OCI-LY3 (cell line): Measurements from ENCODE around the gene PCDHB13.

Experiments used
- CTCF ChIP-seq: fragments of 200-600, 300-600 bp; sonication (generic); IDR thresholded peaks from 2 replicates; pipeline ENCODE4 v1.5.1; 2014; ENCODE audit warnings: antibody characterized with exemption, low read length, low read depth
- EZH2phosphoT487 ChIP-seq: fragments of 200-600 bp; shearing (Covaris generic); IDR thresholded peaks from 2 replicates; pipeline ENCODE4 v1.6.1; 2018; ENCODE audit warnings: antibody characterized with exemption, mixed run types, low read depth

GRCh38 chr5:141180313-141180712 lies 33.4 kb upstream of the PCDHB13 start:
- TF ChIP-seq CTCF (no peak), EZH2phosphoT487 (no peak)
